ENCODE data around the gene MYL12B.
"Not testable (repeated sequence)": the region's sequence is repeated elsewhere in the genome, so short reads cannot be mapped to it uniquely, and the experiment has no call there.

The MYL12B gene

GRCh38 chr18:3261373-3262233 lies at the start of gene MYL12B:
Gene MYL12B (plus strand): TSS chr18:3262133. CDS start chr18:3272899, 10,766 bp downstream.
- peak within 1 kb of the TSS; percentile 97 for H3K27ac ChIP-seq
- DNase-seq (ENCODE audit: low read depth, low spot score), result no peak

GRCh38 chr18:3212657-3213056 lies 49.3 kb upstream of the MYL12B start:
- H3K27ac ChIP-seq, result no peak overlapping the region
- DNase-seq (ENCODE audit: low read depth, low spot score), result no peak

- H3K27ac ChIP-seq, result no peak overlapping the region
- no peak for DNase-seq (ENCODE audit: low read depth, low spot score)
These were observed 48.5 kb upstream of the MYL12B start for GRCh38 chr18:3213300-3214059.

- DNase-seq (ENCODE audit: low read depth, low spot score), result no peak
- no peak overlapping the region for H3K27ac ChIP-seq
These were observed 46.9 kb upstream of the MYL12B start for GRCh38 chr18:3214855-3215637.

- DNase-seq (ENCODE audit: low read depth, low spot score), result no peak
These were observed 44.9 kb upstream of the MYL12B start for GRCh38 chr18:3216987-3217386.

GRCh38 chr18:3217948-3218647 lies 43.8 kb upstream of the MYL12B start:
- peak overlapping the region; percentile 3 for H3K27ac ChIP-seq
- DNase-seq (ENCODE audit: low read depth, low spot score), result peak; percentile 14

More at GRCh38 chr18:3216987-3217386, 44.9 kb upstream of the MYL12B start:
- no peak overlapping the region for H3K27ac ChIP-seq

GRCh38 chr18:3218819-3219218 lies 43.1 kb upstream of the MYL12B start:
- H3K27ac ChIP-seq, result no peak overlapping the region
- DNase-seq (ENCODE audit: low read depth, low spot score), result no peak

- H3K27ac ChIP-seq, result no peak overlapping the region
- DNase-seq (ENCODE audit: low read depth, low spot score), result no peak
These were observed 42.7 kb upstream of the MYL12B start for GRCh38 chr18:3219241-3219630.

GRCh38 chr18:3219631-3220335 lies 42.1 kb upstream of the MYL12B start, which contains the start of gene MYOM1:
Gene MYOM1 (minus strand): TSS chr18:3219968. CDS start chr18:3215223, 4,745 bp downstream.
- no peak within 1 kb of the TSS for H3K27ac ChIP-seq
- DNase-seq (ENCODE audit: low read depth, low spot score), result no peak

- DNase-seq (ENCODE audit: low read depth, low spot score); H3K27ac ChIP-seq: not testable (repeated sequence)
These were observed 41.1 kb upstream of the MYL12B start for GRCh38 chr18:3220868-3221267.

- no peak for DNase-seq (ENCODE audit: low read depth, low spot score)
- H3K27ac ChIP-seq, result no peak overlapping the region
These were observed 40.4 kb upstream of the MYL12B start for GRCh38 chr18:3221496-3221895.

- no peak for DNase-seq (ENCODE audit: low read depth, low spot score)
- no peak overlapping the region for H3K27ac ChIP-seq
These were observed 38.6 kb upstream of the MYL12B start for GRCh38 chr18:3223356-3223755.

GRCh38 chr18:3224223-3224622 lies 37.7 kb upstream of the MYL12B start:
- DNase-seq (ENCODE audit: low read depth, low spot score), result no peak

GRCh38 chr18:3225588-3225987 lies 36.3 kb upstream of the MYL12B start:
- DNase-seq (ENCODE audit: low read depth, low spot score), result no peak
- H3K27ac ChIP-seq, result no peak overlapping the region

More at GRCh38 chr18:3224223-3224622, 37.7 kb upstream of the MYL12B start:
- H3K27ac ChIP-seq, result no peak overlapping the region

GRCh38 chr18:3226048-3226447 lies 35.9 kb upstream of the MYL12B start:
- H3K27ac ChIP-seq, result no peak overlapping the region
- no peak for DNase-seq (ENCODE audit: low read depth, low spot score)

- DNase-seq (ENCODE audit: low read depth, low spot score), result no peak
- H3K27ac ChIP-seq, result no peak overlapping the region
These were observed 31.3 kb upstream of the MYL12B start for GRCh38 chr18:3230401-3231334.

- no peak for DNase-seq (ENCODE audit: low read depth, low spot score)
- no peak overlapping the region for H3K27ac ChIP-seq
These were observed 28.9 kb upstream of the MYL12B start for GRCh38 chr18:3233004-3233403.

All from epithelial cell of prostate (primary cell).